Neural crest cell (in vitro differentiated cells): ENCODE data around the gene IL12RB1. TPM values are rescaled to one million over a fixed set of nuclear protein-coding genes. Genes with fewer than 3 reads are reported as not detected.

Experiments
- DNase-seq: peaks from one replicate; pipeline ENCODE4 v3.0.0; 2021; ENCODE audit warnings: low read depth, mixed read lengths, low spot score
- H3K27ac Mint-ChIP-seq: one replicate; pipeline ENCODE4 v1.8.0; 2021; ENCODE audit warnings: mild to moderate bottlenecking, mixed read lengths; ENCODE audit not compliant: unreplicated experiment
- H3K27me3 Mint-ChIP-seq: 2 replicates; pipeline ENCODE4 v1.8.0; 2021; ENCODE audit warnings: low read depth, mild to moderate bottlenecking, mixed read lengths
- H3K36me3 Mint-ChIP-seq: 2 replicates; pipeline ENCODE4 v1.8.0; 2021; ENCODE audit warnings: low read depth, mild to moderate bottlenecking, mixed read lengths
- H3K4me1 Mint-ChIP-seq: 2 replicates; pipeline ENCODE4 v1.8.0; 2021; ENCODE audit warnings: mixed read lengths
- H3K4me3 Mint-ChIP-seq: one replicate; pipeline ENCODE4 v1.8.0; 2021; ENCODE audit warnings: mild to moderate bottlenecking, mixed read lengths
- H3K9me3 Mint-ChIP-seq: 2 replicates; pipeline ENCODE4 v1.8.0; 2021; ENCODE audit warnings: mixed read lengths
- total RNA-seq: library from RNA; stranded (reverse); gene quantifications from 2 replicates; pipeline ENCODE4 v1.2.1, GENCODE V29; 2021
- TF ChIP-seq, protein P1 (sequence below): fragments of 200-600 bp; sonication (generic); conservative IDR thresholded peaks from 2 replicates; pipeline ENCODE4 v1.5.0; 2021; ENCODE audit warnings: antibody characterized with exemption, mild to moderate bottlenecking

Gene IL12RB1
- total RNA-seq, 1 donor from 2014 or later = not detected

DNA sequence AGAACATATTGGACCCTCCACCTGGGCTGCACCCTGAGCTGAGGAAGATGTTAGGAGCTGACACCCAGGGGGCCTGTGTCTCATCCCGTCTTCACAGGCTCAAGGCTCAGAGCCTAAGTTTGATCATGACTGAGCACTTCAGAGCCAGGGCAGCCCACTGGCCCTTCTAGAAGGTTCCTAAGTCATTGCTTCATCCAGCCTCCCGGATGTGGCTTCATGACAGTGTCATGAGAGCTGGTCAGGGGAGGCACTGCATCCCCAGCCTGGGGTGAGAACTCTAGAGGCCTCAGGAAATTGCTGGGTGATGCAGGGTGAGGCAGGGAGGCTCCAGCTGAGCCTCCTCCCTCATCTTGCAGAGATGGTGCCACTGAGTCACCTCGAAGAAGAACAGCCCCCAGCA is 41.3 kb upstream of the IL12RB1 start:
- no peaks in the 10 kb centered on the region for H3K4me1 Mint-ChIP-seq
- H3K36me3 Mint-ChIP-seq = peaks cover 4% of the 10 kb centered on the region
- TF ChIP-seq, protein P1, sequence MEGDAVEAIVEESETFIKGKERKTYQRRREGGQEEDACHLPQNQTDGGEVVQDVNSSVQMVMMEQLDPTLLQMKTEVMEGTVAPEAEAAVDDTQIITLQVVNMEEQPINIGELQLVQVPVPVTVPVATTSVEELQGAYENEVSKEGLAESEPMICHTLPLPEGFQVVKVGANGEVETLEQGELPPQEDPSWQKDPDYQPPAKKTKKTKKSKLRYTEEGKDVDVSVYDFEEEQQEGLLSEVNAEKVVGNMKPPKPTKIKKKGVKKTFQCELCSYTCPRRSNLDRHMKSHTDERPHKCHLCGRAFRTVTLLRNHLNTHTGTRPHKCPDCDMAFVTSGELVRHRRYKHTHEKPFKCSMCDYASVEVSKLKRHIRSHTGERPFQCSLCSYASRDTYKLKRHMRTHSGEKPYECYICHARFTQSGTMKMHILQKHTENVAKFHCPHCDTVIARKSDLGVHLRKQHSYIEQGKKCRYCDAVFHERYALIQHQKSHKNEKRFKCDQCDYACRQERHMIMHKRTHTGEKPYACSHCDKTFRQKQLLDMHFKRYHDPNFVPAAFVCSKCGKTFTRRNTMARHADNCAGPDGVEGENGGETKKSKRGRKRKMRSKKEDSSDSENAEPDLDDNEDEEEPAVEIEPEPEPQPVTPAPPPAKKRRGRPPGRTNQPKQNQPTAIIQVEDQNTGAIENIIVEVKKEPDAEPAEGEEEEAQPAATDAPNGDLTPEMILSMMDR = no peak
- DNase-seq = no peak
- no peak overlapping the region for H3K27ac Mint-ChIP-seq
- no peaks in the 10 kb centered on the region for H3K9me3 Mint-ChIP-seq
- H3K4me3 Mint-ChIP-seq = no peak overlapping the region
- no peaks in the 10 kb centered on the region for H3K27me3 Mint-ChIP-seq

DNA sequence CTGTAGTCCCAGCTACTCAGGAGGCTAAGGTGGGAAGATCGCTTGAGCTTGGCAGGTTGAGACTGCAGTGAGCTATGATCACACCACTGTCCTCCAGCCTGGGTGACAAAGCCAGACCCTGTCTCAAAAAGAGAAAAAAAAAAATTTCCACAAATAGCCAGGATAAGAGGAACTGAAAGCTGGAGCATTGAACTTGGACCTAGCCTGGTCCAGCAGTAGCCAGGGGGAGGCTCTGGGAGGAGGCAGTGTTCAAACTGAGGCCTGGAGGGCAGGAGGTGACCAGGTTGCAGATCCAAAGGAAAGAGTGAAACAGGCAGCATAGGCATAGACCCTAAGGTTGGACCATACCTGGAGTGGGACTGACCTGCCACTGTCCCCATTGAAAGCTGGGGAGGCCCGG is 39.4 kb upstream of the IL12RB1 start:
- no peak for DNase-seq
- no peaks in the 10 kb centered on the region for H3K4me1 Mint-ChIP-seq
- H3K27me3 Mint-ChIP-seq = no peaks in the 10 kb centered on the region
- H3K27ac Mint-ChIP-seq = no peak overlapping the region
- TF ChIP-seq, protein P1 = no peak
- no peak overlapping the region for H3K4me3 Mint-ChIP-seq
- H3K9me3 Mint-ChIP-seq = no peaks in the 10 kb centered on the region
- H3K36me3 Mint-ChIP-seq = no peaks in the 10 kb centered on the region

DNA sequence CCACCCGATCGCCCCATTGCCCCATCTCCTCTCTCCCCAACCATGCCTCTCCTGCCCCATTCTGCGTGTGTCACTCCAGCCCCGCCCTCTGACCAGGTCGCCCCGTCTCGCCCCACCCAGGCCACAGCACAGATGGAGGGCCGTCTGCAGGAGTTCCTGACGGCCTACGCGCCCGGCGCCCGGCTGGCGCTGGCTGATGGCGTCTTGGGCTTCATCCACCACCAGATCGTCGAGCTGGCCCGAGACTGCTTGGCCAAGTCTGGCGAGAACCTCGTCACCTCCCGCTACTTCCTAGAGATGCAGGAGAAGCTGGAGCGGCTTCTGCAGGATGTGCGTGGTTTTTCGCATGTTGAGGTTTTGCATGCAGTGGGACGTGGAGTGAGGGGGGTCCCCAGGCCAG is 37.1 kb upstream of the IL12RB1 start:
- no peaks in the 10 kb centered on the region for H3K9me3 Mint-ChIP-seq
- TF ChIP-seq, protein P1 = no peak
- no peak overlapping the region for H3K4me3 Mint-ChIP-seq
- H3K36me3 Mint-ChIP-seq = no peaks in the 10 kb centered on the region
- peaks cover 14% of the 10 kb centered on the region for H3K4me1 Mint-ChIP-seq
- H3K27me3 Mint-ChIP-seq = no peaks in the 10 kb centered on the region
- DNase-seq = no peak
- no peak overlapping the region for H3K27ac Mint-ChIP-seq

DNA sequence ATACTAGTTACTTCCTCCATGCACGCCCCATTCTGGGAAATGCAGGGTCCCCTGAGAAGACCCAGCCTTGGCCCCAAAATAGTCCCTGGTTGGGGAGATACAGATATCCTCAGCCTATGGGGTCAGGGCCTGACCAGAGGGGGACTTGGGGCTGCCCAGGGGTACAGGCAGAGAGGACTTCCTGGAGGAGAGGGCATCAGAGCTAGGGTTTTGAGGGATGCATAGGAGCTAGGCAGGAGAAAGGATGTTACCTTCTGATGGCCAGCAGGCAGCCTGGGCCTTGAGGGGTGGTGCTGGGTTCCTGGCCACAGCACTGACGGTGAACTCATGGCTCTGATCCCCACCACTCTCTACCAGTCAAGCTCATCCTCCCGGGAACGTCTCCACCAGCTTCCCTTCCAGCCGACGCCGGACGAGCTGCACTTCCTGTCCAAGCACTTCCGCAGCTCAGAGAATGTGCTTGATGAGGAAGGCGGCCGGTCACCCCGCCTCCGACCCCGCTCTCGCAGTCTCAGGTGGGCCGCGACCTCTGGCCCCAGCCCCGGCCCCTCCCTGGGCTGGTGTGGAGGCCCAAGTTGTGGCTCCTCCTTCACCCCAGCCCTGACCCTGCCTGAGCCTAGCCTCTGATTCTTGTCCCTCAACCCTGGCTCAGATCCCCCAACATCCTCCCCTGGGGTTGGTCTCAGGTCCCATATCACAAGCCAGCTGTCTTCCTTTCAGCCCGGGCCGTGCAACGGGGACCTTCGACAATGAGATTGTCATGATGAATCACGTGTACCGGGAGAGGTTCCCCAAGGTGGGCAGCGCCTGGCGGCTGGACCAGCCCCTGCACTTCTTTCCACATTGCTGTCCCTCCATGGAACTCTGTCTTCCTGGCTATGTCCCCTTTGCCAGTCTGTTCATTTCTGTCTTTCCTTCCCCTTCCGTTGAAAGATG is 36.4 kb upstream of the IL12RB1 start:
- Mint-ChIP-seq H3K4me3 (no peak overlapping the region), H3K27me3 (no peaks in the 10 kb centered on the region), H3K9me3 (no peaks in the 10 kb centered on the region), H3K27ac (no peak overlapping the region), H3K4me1 (peaks cover 19% of the 10 kb centered on the region), H3K36me3 (no peaks in the 10 kb centered on the region)
- no peak for DNase-seq
- TF ChIP-seq, protein P1 = no peak

DNA sequence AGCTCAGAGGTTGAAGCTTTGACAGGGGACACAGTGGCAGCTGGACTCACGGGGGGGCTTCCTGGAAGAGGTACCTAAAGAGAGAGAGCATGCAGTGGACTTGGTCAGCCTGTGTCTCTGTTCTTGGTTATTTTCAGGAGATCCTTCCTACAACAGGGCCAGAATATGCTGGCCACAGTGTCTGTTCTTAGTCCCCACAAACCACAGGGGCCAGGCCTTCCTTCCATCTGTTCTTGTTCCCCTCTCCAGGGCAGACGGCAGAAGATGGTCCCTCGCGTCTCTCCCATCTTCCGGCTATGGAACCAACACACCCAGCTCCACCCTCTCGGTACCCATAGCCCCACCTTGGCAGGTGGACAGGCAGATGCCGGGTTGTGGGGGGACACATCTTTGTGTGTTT is 35.7 kb upstream of the IL12RB1 start:
- Mint-ChIP-seq H3K4me1 (peaks cover 22% of the 10 kb centered on the region), H3K4me3 (no peak overlapping the region), H3K27ac (no peak overlapping the region), H3K36me3 (no peaks in the 10 kb centered on the region), H3K27me3 (no peaks in the 10 kb centered on the region), H3K9me3 (no peaks in the 10 kb centered on the region)
- DNase-seq = no peak
- TF ChIP-seq, protein P1 = no peak
